ENCODE data around the gene TMEM131L.

The TMEM131L gene

DNA sequence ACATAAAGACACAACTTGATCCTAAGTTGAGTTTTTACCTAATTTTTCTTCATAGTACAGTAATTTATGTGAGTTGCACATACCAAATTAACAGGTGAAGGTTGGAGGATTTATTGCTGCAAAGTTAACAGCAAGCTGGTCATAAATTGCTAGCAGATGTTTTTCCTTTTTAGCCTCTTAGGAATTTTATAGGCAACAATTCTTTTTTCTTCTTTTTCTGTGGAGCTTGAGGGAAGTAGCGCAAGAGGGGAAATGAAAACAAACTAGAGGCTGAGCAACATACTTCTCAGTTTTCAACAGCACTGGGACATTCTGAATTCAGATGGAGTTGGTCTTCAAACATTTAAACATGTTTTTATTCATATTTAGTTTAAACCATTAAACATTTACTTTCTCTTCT lies 154.2 kb downstream of the TMEM131L start:
- Histone ChIP-seq H3K18ac (ENCODE audit: low read length) (no peak overlapping the region), H3K27ac (ENCODE audit: low read depth, low read length) (no peak overlapping the region), H2BK15ac (replicated peaks; ENCODE audit: low read depth) (no peak overlapping the region), H3K4me1 (ENCODE audit: control insufficient read depth, low read depth, low read length) (peaks cover 2% of the 10 kb centered on the region), H3K4me2 (ENCODE audit: low read length) (no peak overlapping the region), H3K4ac (ENCODE audit: low read depth, low read length) (no peak overlapping the region), H4K5ac (ENCODE audit: low read length) (no peak overlapping the region), H4K8ac (ENCODE audit: low read depth, low read length) (no peak overlapping the region), H2BK120ac (ENCODE audit: low read depth, low read length) (no peak overlapping the region), H2BK5ac (ENCODE audit: low read length) (no peak overlapping the region), H3K79me2 (ENCODE audit: control insufficient read depth, insufficient read depth, low read length) (no peaks in the 10 kb centered on the region), H3K27me3 (ENCODE audit: insufficient read depth, low read length, poor library complexity) (no peaks in the 10 kb centered on the region), H3K23ac (ENCODE audit: low read length) (no peak overlapping the region), H3K9ac (ENCODE audit: low read length) (no peak overlapping the region), H3K36me3 (ENCODE audit: control insufficient read depth, insufficient read depth, low read length) (no peaks in the 10 kb centered on the region), H3K4me3 (ENCODE audit: low read length) (no peak overlapping the region), H3K79me1 (ENCODE audit: low read length) (no peaks in the 10 kb centered on the region), H2AK5ac (ENCODE audit: low read length) (no peak overlapping the region), H3K56ac (ENCODE audit: low read length) (no peak overlapping the region)
- no CpG with 5 or more reads among the region's 1 CpG for WGBS (ENCODE audit: extremely low coverage, insufficient coverage, low lambda C conversion rate)
- no peak for DNase-seq

DNA sequence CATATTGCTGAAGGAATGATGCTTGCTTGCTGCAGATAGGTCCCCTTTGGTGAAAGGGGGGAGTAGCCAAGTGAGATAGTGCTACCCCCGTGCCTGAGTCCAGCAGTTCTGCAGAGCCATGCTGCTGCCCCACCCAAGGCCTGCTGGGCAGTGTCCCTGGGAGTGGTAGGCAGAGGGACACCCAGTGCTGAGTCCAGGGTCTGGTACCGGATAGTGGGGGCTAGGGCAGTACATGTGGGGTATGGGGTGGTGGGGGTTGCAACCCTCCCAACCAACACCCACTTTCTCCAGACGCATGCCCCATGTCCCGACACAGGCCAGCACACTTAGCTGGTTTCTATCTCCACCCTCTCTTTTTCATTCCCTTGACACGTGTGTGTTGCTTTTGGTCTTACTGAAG lies 155.9 kb downstream of the TMEM131L start:
- H3K36me3 ChIP-seq (ENCODE audit: control insufficient read depth, insufficient read depth, low read length): no peaks in the 10 kb centered on the region
- H3K4ac ChIP-seq (ENCODE audit: low read depth, low read length): no peak overlapping the region
- H3K4me1 ChIP-seq (ENCODE audit: control insufficient read depth, low read depth, low read length): peaks cover 2% of the 10 kb centered on the region
- no peak overlapping the region for H2BK15ac ChIP-seq (replicated peaks; ENCODE audit: low read depth)
- no peak overlapping the region for H3K23ac ChIP-seq (ENCODE audit: low read length)
- no peak overlapping the region for H2AK5ac ChIP-seq (ENCODE audit: low read length)
- H3K79me1 ChIP-seq (ENCODE audit: low read length): no peaks in the 10 kb centered on the region
- no peak overlapping the region for H2BK120ac ChIP-seq (ENCODE audit: low read depth, low read length)
- DNase-seq: no peak
- no peak overlapping the region for H2BK5ac ChIP-seq (ENCODE audit: low read length)
- no peak overlapping the region for H4K5ac ChIP-seq (ENCODE audit: low read length)
- no peak overlapping the region for H3K56ac ChIP-seq (ENCODE audit: low read length)
- H3K4me2 ChIP-seq (ENCODE audit: low read length): no peak overlapping the region
- no CpG with 5 or more reads among the region's 5 CpGs for WGBS (ENCODE audit: extremely low coverage, insufficient coverage, low lambda C conversion rate)
- no peak overlapping the region for H4K8ac ChIP-seq (ENCODE audit: low read depth, low read length)
- no peak overlapping the region for H3K4me3 ChIP-seq (ENCODE audit: low read length)
- H3K27ac ChIP-seq (ENCODE audit: low read depth, low read length): no peak overlapping the region
- no peaks in the 10 kb centered on the region for H3K27me3 ChIP-seq (ENCODE audit: insufficient read depth, low read length, poor library complexity)
- no peaks in the 10 kb centered on the region for H3K79me2 ChIP-seq (ENCODE audit: control insufficient read depth, insufficient read depth, low read length)
- H3K9ac ChIP-seq (ENCODE audit: low read length): no peak overlapping the region
- H3K18ac ChIP-seq (ENCODE audit: low read length): no peak overlapping the region

DNA sequence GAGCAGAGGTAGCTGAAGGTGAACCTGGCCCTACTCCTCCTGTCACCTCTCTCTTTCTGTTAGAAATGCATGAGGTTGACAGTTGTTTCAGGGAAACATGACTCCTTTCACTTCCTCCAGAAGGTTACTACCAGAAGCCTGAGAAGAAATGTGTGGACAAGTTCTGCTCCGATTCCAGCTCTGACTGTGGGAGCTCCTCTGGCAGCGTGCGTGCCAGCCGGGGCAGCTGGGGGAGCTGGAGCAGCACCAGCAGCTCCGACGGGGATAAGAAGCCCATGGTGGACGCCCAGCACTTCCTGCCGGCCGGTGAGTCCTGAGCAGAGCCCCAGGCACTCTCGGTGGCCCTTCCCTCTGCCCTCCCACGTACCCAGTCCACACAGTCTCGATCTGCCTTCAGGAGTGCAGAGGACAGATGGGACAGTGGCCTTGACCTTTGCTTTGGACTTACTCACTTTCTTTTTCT lies 156.6 kb downstream of the TMEM131L start:
- no peaks in the 10 kb centered on the region for H3K79me2 ChIP-seq (ENCODE audit: control insufficient read depth, insufficient read depth, low read length)
- H4K8ac ChIP-seq (ENCODE audit: low read depth, low read length): no peak overlapping the region
- DNase-seq: no peak
- no peak overlapping the region for H3K4me3 ChIP-seq (ENCODE audit: low read length)
- H3K27ac ChIP-seq (ENCODE audit: low read depth, low read length): no peak overlapping the region
- no peak overlapping the region for H3K56ac ChIP-seq (ENCODE audit: low read length)
- no peaks in the 10 kb centered on the region for H3K27me3 ChIP-seq (ENCODE audit: insufficient read depth, low read length, poor library complexity)
- no peaks in the 10 kb centered on the region for H3K36me3 ChIP-seq (ENCODE audit: control insufficient read depth, insufficient read depth, low read length)
- no peak overlapping the region for H3K4ac ChIP-seq (ENCODE audit: low read depth, low read length)
- no peak overlapping the region for H4K5ac ChIP-seq (ENCODE audit: low read length)
- H3K4me2 ChIP-seq (ENCODE audit: low read length): no peak overlapping the region
- no peak overlapping the region for H2BK5ac ChIP-seq (ENCODE audit: low read length)
- H3K79me1 ChIP-seq (ENCODE audit: low read length): no peaks in the 10 kb centered on the region
- H2BK15ac ChIP-seq (replicated peaks; ENCODE audit: low read depth): no peak overlapping the region
- H3K18ac ChIP-seq (ENCODE audit: low read length): no peak overlapping the region
- H3K4me1 ChIP-seq (ENCODE audit: control insufficient read depth, low read depth, low read length): peaks cover 2% of the 10 kb centered on the region
- H3K23ac ChIP-seq (ENCODE audit: low read length): no peak overlapping the region
- H3K9ac ChIP-seq (ENCODE audit: low read length): no peak overlapping the region
- no peak overlapping the region for H2AK5ac ChIP-seq (ENCODE audit: low read length)
- no CpG with 5 or more reads among the region's 12 CpGs for WGBS (ENCODE audit: extremely low coverage, insufficient coverage, low lambda C conversion rate)
- H2BK120ac ChIP-seq (ENCODE audit: low read depth, low read length): no peak overlapping the region

DNA sequence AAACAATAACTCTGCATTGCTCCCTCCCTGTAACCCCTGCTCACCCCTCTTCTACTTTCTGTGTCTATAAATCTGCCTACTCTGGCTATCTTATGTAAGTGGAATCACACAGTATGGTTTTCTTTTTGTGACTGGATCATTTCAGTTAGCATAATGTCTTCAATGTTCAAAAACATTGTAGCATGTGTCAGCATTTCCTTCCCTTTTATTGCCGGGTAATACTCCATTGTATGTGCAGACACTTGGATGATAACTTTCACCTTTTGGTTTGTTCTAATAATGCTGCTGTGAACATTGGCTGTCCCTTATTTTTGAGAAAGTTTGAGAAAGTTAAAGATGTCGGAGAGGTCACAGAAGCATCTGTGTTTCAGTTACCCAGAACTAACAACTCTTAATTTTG lies 157.3 kb downstream of the TMEM131L start:
- Histone ChIP-seq H3K79me2 (ENCODE audit: control insufficient read depth, insufficient read depth, low read length) (no peaks in the 10 kb centered on the region), H3K27ac (ENCODE audit: low read depth, low read length) (no peak overlapping the region), H3K79me1 (ENCODE audit: low read length) (no peaks in the 10 kb centered on the region), H3K9ac (ENCODE audit: low read length) (no peak overlapping the region), H2BK120ac (ENCODE audit: low read depth, low read length) (no peak overlapping the region), H3K4me1 (ENCODE audit: control insufficient read depth, low read depth, low read length) (peaks cover 2% of the 10 kb centered on the region), H2BK5ac (ENCODE audit: low read length) (no peak overlapping the region), H2BK15ac (replicated peaks; ENCODE audit: low read depth) (no peak overlapping the region), H3K4me3 (ENCODE audit: low read length) (no peak overlapping the region), H3K56ac (ENCODE audit: low read length) (no peak overlapping the region), H4K5ac (ENCODE audit: low read length) (no peak overlapping the region), H3K23ac (ENCODE audit: low read length) (no peak overlapping the region), H4K8ac (ENCODE audit: low read depth, low read length) (no peak overlapping the region), H3K18ac (ENCODE audit: low read length) (no peak overlapping the region), H2AK5ac (ENCODE audit: low read length) (no peak overlapping the region), H3K4ac (ENCODE audit: low read depth, low read length) (no peak overlapping the region), H3K4me2 (ENCODE audit: low read length) (no peak overlapping the region), H3K36me3 (ENCODE audit: control insufficient read depth, insufficient read depth, low read length) (peaks cover 2% of the 10 kb centered on the region), H3K27me3 (ENCODE audit: insufficient read depth, low read length, poor library complexity) (no peaks in the 10 kb centered on the region)
- DNase-seq: no peak
- no CpG with 5 or more reads among the region's 2 CpGs for WGBS (ENCODE audit: extremely low coverage, insufficient coverage, low lambda C conversion rate)

DNA sequence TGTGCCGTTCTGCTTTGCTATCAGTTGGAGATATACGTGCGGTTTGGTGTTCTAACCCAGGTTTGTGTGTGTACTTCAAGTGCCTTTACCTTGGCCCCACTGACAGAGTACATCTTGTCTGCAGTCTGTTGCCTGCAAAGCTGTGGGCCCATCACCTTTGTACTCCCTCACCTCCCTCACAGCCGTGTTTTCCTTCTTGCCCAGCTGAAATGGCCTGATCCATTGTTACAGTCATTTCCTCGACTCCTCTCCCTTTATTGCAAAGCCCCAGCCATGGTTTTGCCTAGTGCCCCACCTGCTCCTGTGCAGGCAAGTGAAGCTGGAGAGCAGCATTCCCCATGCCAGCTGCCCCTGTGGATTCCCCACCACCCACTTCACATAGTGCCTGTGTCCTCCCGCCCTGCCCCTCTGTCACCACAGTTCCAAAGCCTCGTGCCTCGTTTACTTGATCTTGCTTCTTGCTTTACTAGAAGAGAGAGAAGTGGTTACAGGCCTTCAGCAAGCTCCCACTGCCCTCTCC lies 162.7 kb downstream of the TMEM131L start:
- no peak for DNase-seq
- Histone ChIP-seq H3K79me1 (ENCODE audit: low read length) (no peaks in the 10 kb centered on the region), H2BK120ac (ENCODE audit: low read depth, low read length) (no peak overlapping the region), H3K4me3 (ENCODE audit: low read length) (no peak overlapping the region), H4K8ac (ENCODE audit: low read depth, low read length) (no peak overlapping the region), H3K4me2 (ENCODE audit: low read length) (no peak overlapping the region), H2AK5ac (ENCODE audit: low read length) (no peak overlapping the region), H3K4me1 (ENCODE audit: control insufficient read depth, low read depth, low read length) (no peaks in the 10 kb centered on the region), H4K5ac (ENCODE audit: low read length) (no peak overlapping the region), H3K18ac (ENCODE audit: low read length) (no peak overlapping the region), H2BK5ac (ENCODE audit: low read length) (no peak overlapping the region), H3K27ac (ENCODE audit: low read depth, low read length) (no peak overlapping the region), H3K56ac (ENCODE audit: low read length) (no peak overlapping the region), H3K23ac (ENCODE audit: low read length) (no peak overlapping the region), H3K4ac (ENCODE audit: low read depth, low read length) (no peak overlapping the region), H3K79me2 (ENCODE audit: control insufficient read depth, insufficient read depth, low read length) (no peaks in the 10 kb centered on the region), H3K36me3 (ENCODE audit: control insufficient read depth, insufficient read depth, low read length) (peaks cover 7% of the 10 kb centered on the region), H3K9ac (ENCODE audit: low read length) (no peak overlapping the region), H3K27me3 (ENCODE audit: insufficient read depth, low read length, poor library complexity) (no peaks in the 10 kb centered on the region), H2BK15ac (replicated peaks; ENCODE audit: low read depth) (no peak overlapping the region)
- no CpG with 5 or more reads among the region's 8 CpGs for WGBS (ENCODE audit: extremely low coverage, insufficient coverage, low lambda C conversion rate)

DNA sequence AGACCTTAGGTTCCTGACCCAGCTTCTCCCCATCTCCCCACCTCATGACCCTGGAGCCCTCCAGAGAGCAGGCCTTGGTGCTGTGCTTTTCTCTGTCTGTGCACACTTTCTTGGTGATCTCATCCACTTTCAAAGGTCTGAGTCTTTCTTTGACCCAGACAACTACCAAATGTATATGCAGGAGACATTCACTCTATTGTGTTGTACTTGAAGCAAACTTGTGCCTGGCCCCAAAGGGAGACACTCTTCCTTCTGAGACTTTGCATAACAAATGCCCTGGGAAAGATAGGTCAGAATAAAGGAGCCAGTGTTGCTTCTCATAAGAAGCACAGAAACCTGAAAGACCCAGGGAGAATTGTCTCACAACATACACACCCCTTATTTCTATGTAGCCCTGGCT lies 163.6 kb downstream of the TMEM131L start:
- Histone ChIP-seq H2BK120ac (ENCODE audit: low read depth, low read length) (no peak overlapping the region), H3K27ac (ENCODE audit: low read depth, low read length) (no peak overlapping the region), H2BK5ac (ENCODE audit: low read length) (no peak overlapping the region), H3K4ac (ENCODE audit: low read depth, low read length) (no peak overlapping the region), H2BK15ac (replicated peaks; ENCODE audit: low read depth) (no peak overlapping the region), H3K36me3 (ENCODE audit: control insufficient read depth, insufficient read depth, low read length) (peaks cover 7% of the 10 kb centered on the region), H2AK5ac (ENCODE audit: low read length) (no peak overlapping the region), H3K56ac (ENCODE audit: low read length) (no peak overlapping the region), H3K18ac (ENCODE audit: low read length) (no peak overlapping the region), H3K4me2 (ENCODE audit: low read length) (no peak overlapping the region), H3K9ac (ENCODE audit: low read length) (no peak overlapping the region), H3K79me2 (ENCODE audit: control insufficient read depth, insufficient read depth, low read length) (no peaks in the 10 kb centered on the region), H3K27me3 (ENCODE audit: insufficient read depth, low read length, poor library complexity) (no peaks in the 10 kb centered on the region), H4K8ac (ENCODE audit: low read depth, low read length) (no peak overlapping the region), H3K4me3 (ENCODE audit: low read length) (no peak overlapping the region), H3K79me1 (ENCODE audit: low read length) (no peaks in the 10 kb centered on the region), H3K23ac (ENCODE audit: low read length) (no peak overlapping the region), H4K5ac (ENCODE audit: low read length) (no peak overlapping the region), H3K4me1 (ENCODE audit: control insufficient read depth, low read depth, low read length) (no peaks in the 10 kb centered on the region)
- DNase-seq: no peak

All from mesendoderm (in vitro differentiated cells).